Suprapubic skin (tissue), 3 donors: ENCODE measurements around the gene ISM1.

ENCODE experiments used
- CTCF ChIP-seq, 2 donors: fragments of 200-600 bp in 1 of 2; fragments of 450-650 bp in 1 of 2; sonication (generic) in 1 of 2; IDR thresholded peaks; one replicate each; pipeline ENCODE4 v1.5.1; 2016 to 2019; ENCODE audit warnings: antibody characterized with exemption in 2 of 2, mild to moderate bottlenecking in 1 of 2, moderate library complexity in 1 of 2
- POLR2A ChIP-seq, 2 donors: fragments of 450-650 bp; IDR thresholded peaks; one replicate each; pipeline ENCODE4 v1.6.1; 2017; ENCODE audit warnings: antibody characterized with exemption in 2 of 2, mild to moderate bottlenecking in 2 of 2, moderate library complexity in 2 of 2

GRCh38 chr20:13286052-13286451 is 65.0 kb downstream of the ISM1 start:
- no peak for TF ChIP-seq POLR2A (IDR thresholded peaks at IDR 0.05)
- no peak for TF ChIP-seq CTCF (IDR thresholded peaks at IDR 0.05)
